OCI-LY3 (cell line): ENCODE data around the gene RNU7-1.

Experiments
- EZH2phosphoT487 ChIP-seq: fragments of 200-600 bp; shearing (Covaris generic); IDR thresholded peaks from 2 replicates; pipeline ENCODE4 v1.6.1; 2018; ENCODE audit warnings: antibody characterized with exemption, mixed run types, low read depth
- TF ChIP-seq, protein P1 (sequence below): fragments of 200-600, 300-600 bp; sonication (generic); IDR thresholded peaks from 2 replicates; pipeline ENCODE4 v1.5.1; 2014; ENCODE audit warnings: antibody characterized with exemption, low read length, low read depth

DNA sequence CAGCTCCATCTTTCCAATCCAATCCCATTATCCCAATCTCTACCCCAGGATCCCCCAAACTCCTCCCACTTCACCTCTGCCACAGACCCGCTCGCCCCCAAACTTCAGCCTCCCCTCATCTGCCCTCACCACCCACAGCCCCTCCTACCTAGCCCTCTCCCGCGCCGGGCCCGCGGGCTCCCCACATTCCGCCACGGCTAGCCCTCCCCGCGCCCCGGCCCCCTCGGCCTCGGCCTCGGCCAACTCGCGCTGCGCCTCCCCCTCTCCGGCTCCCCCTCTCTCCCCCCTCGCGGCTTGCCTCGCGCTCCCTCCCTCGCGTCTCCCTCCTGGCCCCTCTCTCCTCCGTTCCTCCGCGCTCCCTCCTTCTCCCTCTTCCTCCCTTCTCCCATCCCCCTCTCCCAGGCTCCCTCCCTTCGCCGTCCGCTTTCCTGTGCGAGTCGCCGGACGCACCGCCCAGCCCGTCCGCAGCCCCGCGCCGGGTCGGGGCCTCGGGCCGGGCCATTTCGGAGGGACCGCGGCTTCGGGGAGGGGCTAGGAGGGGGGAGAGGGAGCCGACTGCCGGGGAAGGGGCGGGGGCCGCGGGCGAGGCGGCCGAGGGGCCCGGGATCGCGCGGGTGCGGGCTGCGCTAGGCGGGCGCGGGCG lies 16.1 kb upstream of the RNU7-1 start, which contains the start of gene ATN1:
- TF ChIP-seq, protein P1, sequence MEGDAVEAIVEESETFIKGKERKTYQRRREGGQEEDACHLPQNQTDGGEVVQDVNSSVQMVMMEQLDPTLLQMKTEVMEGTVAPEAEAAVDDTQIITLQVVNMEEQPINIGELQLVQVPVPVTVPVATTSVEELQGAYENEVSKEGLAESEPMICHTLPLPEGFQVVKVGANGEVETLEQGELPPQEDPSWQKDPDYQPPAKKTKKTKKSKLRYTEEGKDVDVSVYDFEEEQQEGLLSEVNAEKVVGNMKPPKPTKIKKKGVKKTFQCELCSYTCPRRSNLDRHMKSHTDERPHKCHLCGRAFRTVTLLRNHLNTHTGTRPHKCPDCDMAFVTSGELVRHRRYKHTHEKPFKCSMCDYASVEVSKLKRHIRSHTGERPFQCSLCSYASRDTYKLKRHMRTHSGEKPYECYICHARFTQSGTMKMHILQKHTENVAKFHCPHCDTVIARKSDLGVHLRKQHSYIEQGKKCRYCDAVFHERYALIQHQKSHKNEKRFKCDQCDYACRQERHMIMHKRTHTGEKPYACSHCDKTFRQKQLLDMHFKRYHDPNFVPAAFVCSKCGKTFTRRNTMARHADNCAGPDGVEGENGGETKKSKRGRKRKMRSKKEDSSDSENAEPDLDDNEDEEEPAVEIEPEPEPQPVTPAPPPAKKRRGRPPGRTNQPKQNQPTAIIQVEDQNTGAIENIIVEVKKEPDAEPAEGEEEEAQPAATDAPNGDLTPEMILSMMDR, result no peak
- TF ChIP-seq EZH2phosphoT487, result no peak
